GM13976 (cell line): ENCODE results near the gene GNAZ.

Source experiments
- DNase-seq: peaks from one replicate; pipeline ENCODE4 v3.0.0; 2012; ENCODE audit warnings: low spot score
- in situ Hi-C: fragments of 300-500 bp; cut with MboI; formaldehyde crosslinking; loops from one replicate; pipeline ENCODE4 v1.12.0; 2022; ENCODE audit warnings: low sequenced_read_pairs, mixed read lengths, inconsistent platforms; ENCODE audit not compliant: unreplicated experiment
- TF ChIP-seq, protein P1 (sequence below): IDR thresholded peaks from 2 replicates; pipeline ENCODE4 v1.5.1; 2012; ENCODE audit warnings: borderline replicate concordance, mild to moderate bottlenecking; ENCODE audit not compliant: insufficient read depth; ENCODE audit errors: extremely low read depth, missing control alignments, control extremely low read depth

The GNAZ gene

DNA sequence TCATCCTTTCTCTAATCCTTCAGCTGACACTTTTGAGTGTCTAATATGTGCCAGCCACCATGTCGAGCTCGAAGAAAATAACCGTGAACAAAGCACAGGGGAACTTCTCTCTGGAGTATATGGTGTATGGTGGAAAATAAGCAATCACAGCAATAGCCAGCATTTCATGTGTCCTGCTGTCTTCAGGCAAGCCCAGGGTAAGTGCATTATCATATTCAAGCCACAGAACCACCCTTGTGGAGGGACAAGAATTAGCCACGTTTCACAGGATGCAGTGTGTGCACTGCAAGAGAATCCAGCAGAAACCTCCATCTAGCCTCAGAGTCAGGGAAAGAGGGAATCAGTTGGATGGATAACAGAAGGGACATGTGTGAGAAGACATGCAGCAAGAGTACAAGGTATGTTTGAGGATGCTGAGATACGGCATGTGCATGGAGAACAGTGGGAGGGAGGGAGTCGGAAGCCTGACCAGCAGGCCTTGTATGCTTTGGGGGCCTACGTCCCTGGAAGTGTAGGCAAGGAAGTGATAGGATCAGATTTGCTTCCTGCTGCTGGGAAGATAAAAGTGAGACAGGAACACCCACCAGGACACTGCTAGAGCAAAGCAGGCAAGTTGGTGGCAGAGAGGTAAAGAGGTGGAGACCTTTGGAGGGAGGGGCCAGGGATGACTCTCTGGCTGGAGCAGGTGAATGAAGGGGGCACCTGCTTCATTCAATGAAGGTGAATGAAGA, 14.7 kb upstream of the GNAZ start:
- TF ChIP-seq, protein P1, sequence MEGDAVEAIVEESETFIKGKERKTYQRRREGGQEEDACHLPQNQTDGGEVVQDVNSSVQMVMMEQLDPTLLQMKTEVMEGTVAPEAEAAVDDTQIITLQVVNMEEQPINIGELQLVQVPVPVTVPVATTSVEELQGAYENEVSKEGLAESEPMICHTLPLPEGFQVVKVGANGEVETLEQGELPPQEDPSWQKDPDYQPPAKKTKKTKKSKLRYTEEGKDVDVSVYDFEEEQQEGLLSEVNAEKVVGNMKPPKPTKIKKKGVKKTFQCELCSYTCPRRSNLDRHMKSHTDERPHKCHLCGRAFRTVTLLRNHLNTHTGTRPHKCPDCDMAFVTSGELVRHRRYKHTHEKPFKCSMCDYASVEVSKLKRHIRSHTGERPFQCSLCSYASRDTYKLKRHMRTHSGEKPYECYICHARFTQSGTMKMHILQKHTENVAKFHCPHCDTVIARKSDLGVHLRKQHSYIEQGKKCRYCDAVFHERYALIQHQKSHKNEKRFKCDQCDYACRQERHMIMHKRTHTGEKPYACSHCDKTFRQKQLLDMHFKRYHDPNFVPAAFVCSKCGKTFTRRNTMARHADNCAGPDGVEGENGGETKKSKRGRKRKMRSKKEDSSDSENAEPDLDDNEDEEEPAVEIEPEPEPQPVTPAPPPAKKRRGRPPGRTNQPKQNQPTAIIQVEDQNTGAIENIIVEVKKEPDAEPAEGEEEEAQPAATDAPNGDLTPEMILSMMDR = no peak
- no peak for DNase-seq
- in situ Hi-C loops = no loop called here

DNA sequence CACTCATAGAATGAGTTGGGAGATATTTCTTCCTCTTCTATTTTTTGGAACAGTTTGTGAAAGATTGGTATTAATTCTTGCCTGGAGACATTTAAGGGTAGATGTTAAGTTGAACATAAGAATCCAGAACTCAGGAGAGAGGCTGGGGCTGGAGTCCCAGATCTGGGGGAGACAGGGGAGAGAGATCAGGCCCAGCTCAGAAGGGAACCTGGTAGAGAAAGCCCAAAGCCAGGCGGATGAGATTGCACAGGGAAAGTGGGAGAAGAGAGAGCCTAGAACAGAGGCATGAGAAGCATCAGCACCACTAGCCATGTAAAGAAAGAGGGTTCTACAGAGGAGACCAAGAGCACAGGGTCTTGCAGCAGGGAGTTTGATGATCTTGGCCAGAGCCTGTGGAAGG, 13.0 kb upstream of the GNAZ start:
- TF ChIP-seq, protein P1 = no peak
- in situ Hi-C loops = no loop called here
- peak; percentile 2 for DNase-seq

GRCh38 chr22:23058063-23058462, 12.3 kb upstream of the GNAZ start:
- TF ChIP-seq, protein P1 = no peak
- in situ Hi-C loops = no loop called here
- DNase-seq = peak; percentile 5

DNA sequence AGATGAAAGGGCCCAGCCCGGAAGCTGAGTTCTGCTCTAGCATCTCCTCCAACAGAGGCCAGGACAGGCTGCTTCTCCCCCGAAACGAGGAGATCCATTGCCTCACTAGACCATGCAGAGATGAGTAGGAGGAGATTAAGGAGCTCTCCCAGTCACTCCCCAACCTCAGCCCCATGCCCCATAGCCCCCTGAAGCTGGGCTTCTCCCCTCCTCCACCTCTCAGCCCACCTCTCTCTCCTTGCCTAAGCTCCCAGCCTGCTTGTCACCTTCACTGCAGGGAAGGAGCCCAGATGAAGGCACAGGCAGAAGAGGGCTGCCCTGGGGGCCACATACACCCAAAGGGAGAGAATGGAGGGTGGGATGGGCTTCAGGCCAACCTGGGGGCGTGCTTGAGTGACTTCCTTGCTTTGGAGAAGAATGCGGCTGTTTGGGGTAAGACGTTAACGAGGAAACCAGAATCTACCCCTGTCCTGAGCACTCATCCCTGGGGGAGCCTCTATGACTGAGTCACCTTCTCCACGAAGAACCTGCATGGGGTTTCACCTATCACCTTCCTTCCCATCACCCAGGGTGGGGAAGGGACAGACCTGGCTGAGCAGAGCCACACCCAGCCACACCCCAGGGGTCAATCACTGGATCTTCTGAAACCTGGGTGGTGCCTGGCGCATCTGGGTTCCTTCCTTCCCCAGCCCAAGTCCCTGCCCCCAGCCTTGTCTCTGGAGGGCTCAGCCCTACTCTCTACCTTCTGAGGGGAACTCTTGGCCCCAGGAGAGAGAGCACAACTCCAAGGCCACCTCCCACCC, 11.6 kb upstream of the GNAZ start:
- DNase-seq = peak; percentile 2
- TF ChIP-seq, protein P1 = no peak
- in situ Hi-C loops = no loop called here

DNA sequence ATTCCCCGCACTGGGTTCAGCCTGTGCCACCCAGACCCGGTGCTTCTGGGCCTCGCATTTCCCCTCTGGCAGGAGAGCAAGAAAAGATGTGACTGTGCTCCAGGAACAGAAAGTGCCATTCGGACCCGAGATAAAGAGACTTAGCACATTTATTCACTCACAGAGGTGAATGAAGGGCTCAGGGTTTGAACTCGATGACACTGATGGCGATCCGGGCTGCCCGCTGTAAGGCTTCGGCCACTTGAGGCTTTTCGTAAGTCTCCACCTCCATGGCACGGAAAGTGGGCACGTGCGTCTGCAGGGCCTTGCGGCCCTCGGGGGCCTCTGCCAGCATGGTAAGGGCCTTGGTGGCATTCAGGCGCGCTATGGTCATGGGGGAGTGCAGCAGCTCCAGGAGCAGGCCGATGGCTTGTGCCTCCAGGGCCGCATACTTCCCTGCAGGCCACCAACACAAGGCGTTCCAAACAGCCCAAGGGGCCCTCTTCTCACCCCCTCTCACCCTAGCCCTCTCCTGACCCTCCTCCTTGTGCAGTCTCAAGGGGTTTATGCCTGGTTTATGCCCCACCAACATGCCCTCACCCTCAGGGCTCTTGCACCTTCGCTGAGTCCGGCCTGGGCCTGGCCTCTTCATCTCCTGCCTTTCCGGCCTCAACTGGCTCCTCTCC, 10.9 kb upstream of the GNAZ start:
- in situ Hi-C loops = no loop called here
- DNase-seq = no peak

More for the DNA sequence above, 10.9 kb upstream of the GNAZ start:
- TF ChIP-seq, protein P1 = no peak
